B cell (primary cell): ENCODE results near the gene KPNA5. TPM values are rescaled to one million over a fixed set of nuclear protein-coding genes. Genes with fewer than 3 reads are reported as not detected.

Experiments
- ATAC-seq: fragments of 200-7000 bp; cut with Tn5 transposase; one replicate; pipeline ENCODE4 v1.10.0; 2021; ENCODE audit warnings: low read depth, mild to moderate bottlenecking, moderate number of reproducible peaks, moderate library complexity
- CTCF ChIA-PET: fragments of 350-600 bp; sonication (Branson Sonifier 250); formaldehyde crosslinking; loops from one replicate; lab custom pipeline; 2021; ENCODE audit warnings: antibody characterized with exemption, inconsistent platforms; lab: Charles Lee
- POLR2A ChIA-PET: fragments of 350-600 bp; sonication (Branson Sonifier 250); formaldehyde crosslinking; loops from one replicate; lab custom pipeline; 2021; ENCODE audit warnings: antibody characterized with exemption; lab: Charles Lee
- DNase-seq: peaks from one replicate; pipeline ENCODE4 v3.0.0; 2013
- H2AFZ ChIP-seq: 2 replicates; pipeline ENCODE4 v1.6.1; 2012; ENCODE audit warnings: mild to moderate bottlenecking, low read depth, low read length; ENCODE audit not compliant: insufficient read depth, poor library complexity, severe bottlenecking
- H3K27ac ChIP-seq, 2 donors: 1 replicate in 1 of 2; 2 replicates in 1 of 2; pipeline ENCODE4 v1.5.1; 2012 to 2013; ENCODE audit warnings: low read length in 2 of 2, mild to moderate bottlenecking in 2 of 2, moderate library complexity in 1 of 2
- H3K27me3 ChIP-seq, 4 experiments: fragments of 200-600 bp in 1 of 4; sonication (generic) in 1 of 4; replicated peaks in 1 of 4; 1 replicate in 2 of 4; 2 replicates in 2 of 4; pipeline versions ENCODE4 v1.6.1 to v1.7.0; 2013 to 2016; ENCODE audit warnings: low read length in 3 of 4, mild to moderate bottlenecking in 2 of 4, mixed read lengths in 1 of 4, moderate library complexity in 1 of 4; ENCODE audit not compliant: insufficient read depth in 4 of 4, control insufficient read depth in 3 of 4; ENCODE audit errors: control extremely low read depth in 1 of 4
- H3K36me3 ChIP-seq, 2 experiments: replicated peaks in 1 of 2; 1 replicate in 1 of 2; 2 replicates in 1 of 2; pipeline versions ENCODE4 v1.6.1 to v1.7.1; 2013; ENCODE audit warnings: low read length in 1 of 2; ENCODE audit not compliant: insufficient read depth in 2 of 2, control insufficient read depth in 1 of 2; ENCODE audit errors: control extremely low read depth in 1 of 2, extremely low read depth in 1 of 2
- H3K4me1 ChIP-seq, 2 donors: fragments of 200-600 bp in 1 of 2; sonication (generic) in 1 of 2; 1 replicate in 1 of 2; 2 replicates in 1 of 2; pipeline versions ENCODE4 v1.5.1 to v1.6.1; 2013 to 2017; ENCODE audit warnings: low read length in 2 of 2; ENCODE audit not compliant: control insufficient read depth in 2 of 2, insufficient read depth in 2 of 2
- H3K4me2 ChIP-seq: replicated peaks from 2 replicates; pipeline ENCODE3; 2012; ENCODE audit warnings: mild to moderate bottlenecking, low read depth, low read length; ENCODE audit not compliant: poor library complexity, severe bottlenecking
- H3K4me3 ChIP-seq, 5 experiments: fragments of 200-600 bp in 1 of 5; sonication (generic) in 1 of 5; 1 replicate in 3 of 5; 2 replicates in 2 of 5; pipeline versions ENCODE4 v1.5.1 to v1.7.0; 2011 to 2016; ENCODE audit warnings: low read length in 4 of 5, mild to moderate bottlenecking in 4 of 5, low read depth in 2 of 5, control low read depth in 1 of 5, moderate library complexity in 1 of 5; ENCODE audit not compliant: insufficient read depth in 1 of 5; ENCODE audit errors: control extremely low read depth in 1 of 5, extremely low read depth in 1 of 5
- H3K79me2 ChIP-seq: fragments of 200-600 bp; sonication (generic); one replicate; pipeline ENCODE4 v1.6.0; 2016; ENCODE audit warnings: low read length; ENCODE audit not compliant: control insufficient read depth, insufficient read depth
- H3K9ac ChIP-seq: fragments of 200-600 bp; sonication (generic); 2 replicates; pipeline ENCODE4 v1.6.1; 2017; ENCODE audit warnings: mild to moderate bottlenecking, low read length, moderate library complexity
- H3K9me3 ChIP-seq, 3 donors: one replicate each; pipeline versions ENCODE4 v1.6.1 to v1.7.1; 2013; ENCODE audit warnings: low read length in 2 of 3; ENCODE audit not compliant: control insufficient read depth in 2 of 3, insufficient read depth in 1 of 3; ENCODE audit errors: control extremely low read depth in 1 of 3
- H4K20me1 ChIP-seq: 2 replicates; pipeline ENCODE4 v1.6.0; 2012; ENCODE audit warnings: mild to moderate bottlenecking, low read length; ENCODE audit not compliant: insufficient read depth, control insufficient read depth, poor library complexity, severe bottlenecking
- H3K27ac Mint-ChIP-seq: one replicate; pipeline ENCODE4 v1.8.0; 2021; ENCODE audit warnings: mixed read lengths
- H3K27me3 Mint-ChIP-seq: one replicate; pipeline ENCODE4 v1.8.0; 2021; ENCODE audit warnings: mixed read lengths
- H3K4me1 Mint-ChIP-seq: one replicate; pipeline ENCODE4 v1.8.0; 2021; ENCODE audit warnings: mixed read lengths
- H3K4me3 Mint-ChIP-seq: one replicate; pipeline ENCODE4 v1.8.0; 2021; ENCODE audit warnings: mixed read lengths
- H3K9me3 Mint-ChIP-seq: one replicate; pipeline ENCODE4 v1.8.0; 2022; ENCODE audit warnings: mixed read lengths; ENCODE audit not compliant: insufficient read depth
- CTCF ChIP-seq: fragments of 200-600 bp; IDR thresholded peaks from one replicate; pipeline ENCODE4 v1.8.0; 2022; ENCODE audit warnings: antibody characterized with exemption, mild to moderate bottlenecking
- EZH2 ChIP-seq: IDR thresholded peaks from 2 replicates; pipeline ENCODE4 v1.6.1; 2012; ENCODE audit warnings: borderline replicate concordance, low read depth, mild to moderate bottlenecking, moderate library complexity, low read length; ENCODE audit not compliant: insufficient read depth, poor library complexity, severe bottlenecking
- WGBS: methylation state at CpG from one replicate; pipeline ENCODE4 v1.1.5; 2013; ENCODE audit warnings: missing lambda C conversion rate; ENCODE audit not compliant: insufficient coverage; 5-methylcytosine and 5-hydroxymethylcytosine counted together
- intact Hi-C: fragments of 100-400 bp; cut with micrococcal nuclease; formaldehyde crosslinking; loops from one replicate; pipeline ENCODE4 v1.10.0; 2022
- polyA plus RNA-seq: library from polyadenylated mRNA; depleted of rRNA; stranded (reverse); fragments of >200 nt; gene quantifications from 2 replicates; pipeline ENCODE4 v1.2.3, GENCODE V29; 2012
- total RNA-seq, 2 donors: library from RNA; stranded (reverse); fragments of 120-200 nt in 1 of 2; gene quantifications; 1 replicate in 1 of 2; 2 replicates in 1 of 2; pipeline versions ENCODE4 v1.2.3 to v1.2.4, GENCODE V29; 2013 to 2022

Gene KPNA5
- total and polyA plus RNA-seq, 2 donors (not counting 1 experiment from before 2014, with no cell fraction given), result 6.9 to 41.7 TPM

DNA sequence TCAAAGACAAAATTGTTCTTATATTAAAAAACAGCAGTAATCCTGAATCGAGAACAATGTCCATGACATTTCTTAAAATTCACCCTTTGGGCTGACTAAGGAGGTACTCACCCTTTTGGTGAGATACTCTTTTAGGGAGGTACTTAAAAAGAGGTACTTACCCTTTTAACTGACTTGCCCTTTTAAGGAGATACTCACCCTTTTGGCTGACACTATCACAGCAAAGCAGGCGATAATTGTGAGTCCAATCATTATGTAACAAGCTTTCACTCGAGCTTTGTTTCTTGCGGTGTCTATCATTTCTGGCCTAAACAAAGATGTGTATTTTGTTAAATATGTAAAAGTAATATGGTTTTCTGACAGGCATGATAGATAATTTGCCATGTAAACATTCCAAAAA is 80.8 kb downstream of the KPNA5 start:
- no peaks in the 10 kb centered on the region for H3K9me3 Mint-ChIP-seq
- H3K4me3 ChIP-seq, result no peak overlapping the region
- H3K9ac ChIP-seq, result no peak overlapping the region
- ATAC-seq (no peak), DNase-seq (no peak)
- peaks cover 0 to 5% (median 0%) of the 10 kb centered on the region in 3 donors for H3K9me3 ChIP-seq
- no peaks in the 10 kb centered on the region for H3K36me3 ChIP-seq
- no peak overlapping the region for H3K27ac ChIP-seq
- H3K4me1 ChIP-seq, result peaks cover 9 to 19% of the 10 kb centered on the region in 2 donors
- H4K20me1 ChIP-seq, result no peaks in the 10 kb centered on the region
- peaks cover 0 to 34% (median 23%) of the 10 kb centered on the region in 4 experiments for H3K27me3 ChIP-seq
- no peak overlapping the region for H2AFZ ChIP-seq
- ChIA-PET POLR2A (no interaction called here), CTCF (no interaction called here)
- no peak for TF ChIP-seq CTCF
- H3K27ac Mint-ChIP-seq, result no peak overlapping the region
- H3K4me3 Mint-ChIP-seq, result no peak overlapping the region
- H3K4me1 Mint-ChIP-seq, result peaks cover 14% of the 10 kb centered on the region
- no peak overlapping the region for H3K4me2 ChIP-seq
- WGBS, result 80% methylated on average over 1 of the region's 4 CpGs
- intact Hi-C loops, result no loop called here
- H3K27me3 Mint-ChIP-seq, result peaks cover 45% of the 10 kb centered on the region
- H3K79me2 ChIP-seq, result no peaks in the 10 kb centered on the region

DNA sequence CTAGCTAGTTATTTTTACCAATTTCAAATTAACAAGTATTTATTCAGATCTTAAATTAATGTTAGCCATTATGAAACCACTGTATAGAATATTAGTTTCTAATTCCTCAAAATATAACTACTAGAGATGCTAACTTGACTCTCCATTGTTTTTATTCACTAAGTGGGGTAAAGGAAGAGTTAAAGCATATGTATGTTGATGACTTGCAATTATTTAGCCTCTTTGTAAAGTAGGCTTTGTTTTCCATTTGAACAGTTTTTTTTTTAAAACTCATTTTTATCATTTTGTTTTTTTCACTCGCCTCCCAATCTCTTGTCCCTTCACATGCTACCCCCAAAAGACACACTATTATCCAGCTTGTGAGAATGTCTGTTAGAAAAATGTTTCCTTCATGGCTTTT is 81.2 kb downstream of the KPNA5 start:
- ChIA-PET POLR2A (no interaction called here), CTCF (no interaction called here)
- H3K79me2 ChIP-seq, result no peaks in the 10 kb centered on the region
- no peak overlapping the region for H3K4me3 Mint-ChIP-seq
- no peak overlapping the region for H3K27ac ChIP-seq
- H3K9ac ChIP-seq, result no peak overlapping the region
- H3K4me3 ChIP-seq, result no peak overlapping the region
- H3K4me2 ChIP-seq, result no peak overlapping the region
- H3K4me1 Mint-ChIP-seq, result peaks cover 14% of the 10 kb centered on the region
- TF ChIP-seq EZH2 (no peak), CTCF (no peak)
- H3K27me3 ChIP-seq, result peaks cover 0 to 39% (median 26%) of the 10 kb centered on the region in 4 experiments
- H3K36me3 ChIP-seq, result no peaks in the 10 kb centered on the region
- H3K27me3 Mint-ChIP-seq, result peaks cover 50% of the 10 kb centered on the region
- DNase-seq (no peak), ATAC-seq (no peak)
- H2AFZ ChIP-seq, result no peak overlapping the region
- H3K4me1 ChIP-seq, result peaks cover 9 to 19% of the 10 kb centered on the region in 2 donors
- no peak overlapping the region for H3K27ac Mint-ChIP-seq
- intact Hi-C loops, result no loop called here
- no peaks in the 10 kb centered on the region for H4K20me1 ChIP-seq
- no peaks in the 10 kb centered on the region for H3K9me3 Mint-ChIP-seq
- no CpG with 5 or more reads among the region's 1 CpG for WGBS
- peaks cover 0 to 5% (median 0%) of the 10 kb centered on the region in 3 donors for H3K9me3 ChIP-seq
